ENCODE measurements around the gene TOGARAM1.

TOGARAM1 gene

GRCh38 chr14:45057349-45057748, 95.4 kb downstream of the TOGARAM1 start:
- no peak for DNase-seq (ENCODE audit: low spot score)
- TF ChIP-seq, protein P1, sequence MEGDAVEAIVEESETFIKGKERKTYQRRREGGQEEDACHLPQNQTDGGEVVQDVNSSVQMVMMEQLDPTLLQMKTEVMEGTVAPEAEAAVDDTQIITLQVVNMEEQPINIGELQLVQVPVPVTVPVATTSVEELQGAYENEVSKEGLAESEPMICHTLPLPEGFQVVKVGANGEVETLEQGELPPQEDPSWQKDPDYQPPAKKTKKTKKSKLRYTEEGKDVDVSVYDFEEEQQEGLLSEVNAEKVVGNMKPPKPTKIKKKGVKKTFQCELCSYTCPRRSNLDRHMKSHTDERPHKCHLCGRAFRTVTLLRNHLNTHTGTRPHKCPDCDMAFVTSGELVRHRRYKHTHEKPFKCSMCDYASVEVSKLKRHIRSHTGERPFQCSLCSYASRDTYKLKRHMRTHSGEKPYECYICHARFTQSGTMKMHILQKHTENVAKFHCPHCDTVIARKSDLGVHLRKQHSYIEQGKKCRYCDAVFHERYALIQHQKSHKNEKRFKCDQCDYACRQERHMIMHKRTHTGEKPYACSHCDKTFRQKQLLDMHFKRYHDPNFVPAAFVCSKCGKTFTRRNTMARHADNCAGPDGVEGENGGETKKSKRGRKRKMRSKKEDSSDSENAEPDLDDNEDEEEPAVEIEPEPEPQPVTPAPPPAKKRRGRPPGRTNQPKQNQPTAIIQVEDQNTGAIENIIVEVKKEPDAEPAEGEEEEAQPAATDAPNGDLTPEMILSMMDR (IDR thresholded peaks at IDR 0.05; ENCODE audit: extremely low read depth, missing control alignments) = no peak

- DNase-seq (ENCODE audit: low spot score) = no peak
- TF ChIP-seq, protein P1 (IDR thresholded peaks at IDR 0.05; ENCODE audit: extremely low read depth, missing control alignments) = no peak
Measured at GRCh38 chr14:45057881-45058364, 95.9 kb downstream of the TOGARAM1 start.

GRCh38 chr14:45060551-45060950, 98.6 kb downstream of the TOGARAM1 start:
- TF ChIP-seq, protein P1 (IDR thresholded peaks at IDR 0.05; ENCODE audit: extremely low read depth, missing control alignments) = no peak

GRCh38 chr14:45065540-45065939, 103.5 kb downstream of the TOGARAM1 start:
- no peak for DNase-seq (ENCODE audit: low spot score)
- TF ChIP-seq, protein P1 (IDR thresholded peaks at IDR 0.05; ENCODE audit: extremely low read depth, missing control alignments) = no peak

More at GRCh38 chr14:45060551-45060950, 98.6 kb downstream of the TOGARAM1 start:
- DNase-seq (ENCODE audit: low spot score) = no peak

DNA sequence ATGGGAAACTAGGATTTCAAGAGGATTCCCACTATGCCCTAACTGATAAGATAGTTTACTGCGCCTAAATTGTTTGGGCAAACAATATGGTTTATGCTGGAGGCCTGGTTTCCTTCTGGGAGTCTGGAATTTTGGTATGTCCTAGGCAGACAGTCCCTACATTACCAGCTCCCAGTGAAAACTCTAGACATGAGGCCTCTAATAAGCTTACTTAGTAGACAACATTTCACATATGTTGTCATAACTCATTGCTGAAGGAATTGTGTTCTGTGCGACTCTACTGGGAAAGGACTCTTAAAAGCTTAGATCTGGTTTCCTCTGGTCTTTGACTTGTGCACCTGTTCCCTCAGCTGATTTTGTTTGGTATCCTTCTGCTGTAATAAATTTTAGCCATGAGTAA, 104.0 kb downstream of the TOGARAM1 start:
- DNase-seq (ENCODE audit: low spot score) = no peak
- TF ChIP-seq, protein P1 (IDR thresholded peaks at IDR 0.05; ENCODE audit: extremely low read depth, missing control alignments) = no peak

DNA sequence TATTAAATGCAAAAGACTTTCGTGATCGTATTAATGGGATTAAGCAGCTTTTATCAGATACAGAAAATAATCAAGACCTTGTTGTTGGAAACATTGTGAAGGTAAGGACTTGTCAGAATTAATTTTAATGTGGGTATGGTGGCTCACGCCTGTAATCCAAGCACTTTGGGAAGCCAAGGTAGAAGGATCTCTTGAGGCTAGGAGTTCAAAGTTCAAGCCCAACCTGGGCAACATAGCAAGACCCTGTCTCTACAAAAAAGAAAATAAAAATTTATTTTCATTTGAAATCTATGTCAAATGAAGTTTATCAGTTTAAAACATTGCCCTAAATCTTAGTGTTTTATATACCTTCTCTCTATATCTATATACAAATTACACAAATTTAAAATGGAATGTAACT, 104.7 kb downstream of the TOGARAM1 start:
- TF ChIP-seq, protein P1 (IDR thresholded peaks at IDR 0.05; ENCODE audit: extremely low read depth, missing control alignments) = no peak
- DNase-seq (ENCODE audit: low spot score) = no peak

- DNase-seq (ENCODE audit: low spot score) = no peak
- TF ChIP-seq, protein P1 (IDR thresholded peaks at IDR 0.05; ENCODE audit: extremely low read depth, missing control alignments) = no peak
Measured at GRCh38 chr14:45068396-45068795, 106.4 kb downstream of the TOGARAM1 start.
